Spleen (tissue), 11 donors: ENCODE measurements around the gene PRODH2. TPM values are rescaled to one million over a fixed set of nuclear protein-coding genes. Genes with fewer than 3 reads are reported as not detected.
"Not testable (repeated sequence)": the region's sequence is repeated elsewhere in the genome, so short reads cannot be mapped to it uniquely, and the experiment has no call there.

Experiments used
- DNase-seq: peaks from one replicate; pipeline ENCODE4 v3.0.0-alpha.2; 2020
- H3K27ac ChIP-seq, 8 donors: fragments of 200-600 bp; sonication (generic) in 7 of 8; 1 replicate in 4 of 8; 2 replicates in 4 of 8; pipeline versions ENCODE4 v1.5.0 to v1.8.0; 2016 to 2021; ENCODE audit warnings: inconsistent platforms in 4 of 8, mild to moderate bottlenecking in 4 of 8, moderate library complexity in 1 of 8
- H3K27me3 ChIP-seq, 7 donors: fragments of 200-600 bp; sonication (generic) in 6 of 7; replicated peaks in 1 of 7; 1 replicate in 4 of 7; 2 replicates in 3 of 7; pipeline versions ENCODE4 v1.5.0 to v1.8.0; 2016 to 2021; ENCODE audit warnings: inconsistent platforms in 3 of 7, mild to moderate bottlenecking in 1 of 7
- H3K36me3 ChIP-seq, 6 donors: fragments of 200-600 bp; sonication (generic) in 5 of 6; 1 replicate in 4 of 6; 2 replicates in 2 of 6; pipeline versions ENCODE4 v1.5.0 to v1.8.0; 2016 to 2021; ENCODE audit warnings: inconsistent platforms in 2 of 6
- H3K4me1 ChIP-seq, 6 donors: fragments of 200-600 bp; sonication (generic) in 5 of 6; 1 replicate in 3 of 6; 2 replicates in 3 of 6; pipeline versions ENCODE4 v1.5.0 to v1.8.0; 2016 to 2021; ENCODE audit warnings: inconsistent platforms in 3 of 6
- H3K4me3 ChIP-seq, 8 donors: fragments of 200-600 bp; sonication (generic) in 7 of 8; 1 replicate in 4 of 8; 2 replicates in 4 of 8; pipeline versions ENCODE4 v1.5.0 to v1.8.0; 2016 to 2021; ENCODE audit warnings: inconsistent platforms in 4 of 8, mild to moderate bottlenecking in 4 of 8, moderate library complexity in 2 of 8
- H3K9me3 ChIP-seq, 8 donors: fragments of 200-600 bp; sonication (generic) in 7 of 8; 1 replicate in 4 of 8; 2 replicates in 4 of 8; pipeline versions ENCODE4 v1.5.0 to v1.8.0; 2016 to 2021; ENCODE audit warnings: inconsistent platforms in 4 of 8
- POLR2A ChIP-seq, 3 donors: fragments of 450-650 bp; IDR thresholded peaks; one replicate each; pipeline ENCODE4 v1.5.1; 2017; ENCODE audit warnings: antibody characterized with exemption in 3 of 3, mild to moderate bottlenecking in 1 of 3
- POLR2AphosphoS5 ChIP-seq, 3 donors: sonication (generic); formaldehyde crosslinking; IDR thresholded peaks; one replicate each; pipeline ENCODE4 v1.5.1; 2017; ENCODE audit warnings: antibody characterized with exemption in 3 of 3
- WGBS, 5 donors: extraction: QIAGEN DNeasy Blood & Tissue Kit in 3 of 5; methylation state at CpG; one replicate each; pipeline versions ENCODE4 v1.1.5 to v1.1.7; 2013 to 2018; 5-methylcytosine and 5-hydroxymethylcytosine counted together
- intact Hi-C: fragments of 100-400 bp; cut with DNase I; formaldehyde crosslinking; loops from one replicate; pipeline ENCODE4 v1.15.0; 2023; ENCODE audit warnings: low total_unique reads
- polyA plus RNA-seq, 3 donors: library from polyadenylated mRNA; stranded (reverse); fragments of 200-250 nt; gene quantifications; one replicate each; pipeline ENCODE4 v1.2.1, GENCODE V29; 2013
- total RNA-seq, 7 donors: library from RNA; depleted of rRNA in 3 of 7; stranded (reverse); fragments of >200 nt in 3 of 7; fragmentation: NEBNext Ultra II Directional in 4 of 7; extraction: Animal tissue kit (Norgen Biotek cat#: 25700) in 4 of 7; gene quantifications; one replicate each; pipeline versions ENCODE4 v1.1.0 to v1.2.1, GENCODE V29; 2016 to 2021
- TF ChIP-seq, protein P1 (sequence below), 11 experiments: fragments of 200-600 bp in 7 of 11; fragments of 450-650 bp in 4 of 11; sonication (generic) in 4 of 11; IDR thresholded peaks in 8 of 11; conservative IDR thresholded peaks in 3 of 11; 1 replicate in 7 of 11; 2 replicates in 4 of 11; pipeline versions ENCODE4 v1.4.0 to v1.8.0; 2016 to 2021; ENCODE audit warnings: antibody characterized with exemption in 11 of 11, inconsistent platforms in 4 of 11, mild to moderate bottlenecking in 1 of 11
- donor health status: healthy with polysubstance abuse.
- donor health status: DM: no; HTN: no; CAD: no; lungs with moderate emphysema.
- donor health status: DM: no; HTN: no; CAD: no.
- donor health status: Bipolar disorder and iron deficiency.
- donor health status: healthy.
- donor health status: DM: no; HTN: no; CAD: no.
- donor health status: DM: yes; HTN: yes; CAD: no.

Gene PRODH2
- total and polyA plus RNA-seq, 10 donors: 0.06 TPM; not detected in 9

GRCh38 chr19:35797663-35798062 is 15.0 kb downstream of the PRODH2 start:
- H3K4me1 ChIP-seq: peaks cover 0 to 10% (median 0%) of the 10 kb centered on the region in 6 donors
- intact Hi-C loops: no loop called here
- TF ChIP-seq POLR2AphosphoS5 (IDR thresholded peaks at IDR 0.05) (no peak), POLR2A (IDR thresholded peaks at IDR 0.05) (no peak)
- TF ChIP-seq, protein P1, sequence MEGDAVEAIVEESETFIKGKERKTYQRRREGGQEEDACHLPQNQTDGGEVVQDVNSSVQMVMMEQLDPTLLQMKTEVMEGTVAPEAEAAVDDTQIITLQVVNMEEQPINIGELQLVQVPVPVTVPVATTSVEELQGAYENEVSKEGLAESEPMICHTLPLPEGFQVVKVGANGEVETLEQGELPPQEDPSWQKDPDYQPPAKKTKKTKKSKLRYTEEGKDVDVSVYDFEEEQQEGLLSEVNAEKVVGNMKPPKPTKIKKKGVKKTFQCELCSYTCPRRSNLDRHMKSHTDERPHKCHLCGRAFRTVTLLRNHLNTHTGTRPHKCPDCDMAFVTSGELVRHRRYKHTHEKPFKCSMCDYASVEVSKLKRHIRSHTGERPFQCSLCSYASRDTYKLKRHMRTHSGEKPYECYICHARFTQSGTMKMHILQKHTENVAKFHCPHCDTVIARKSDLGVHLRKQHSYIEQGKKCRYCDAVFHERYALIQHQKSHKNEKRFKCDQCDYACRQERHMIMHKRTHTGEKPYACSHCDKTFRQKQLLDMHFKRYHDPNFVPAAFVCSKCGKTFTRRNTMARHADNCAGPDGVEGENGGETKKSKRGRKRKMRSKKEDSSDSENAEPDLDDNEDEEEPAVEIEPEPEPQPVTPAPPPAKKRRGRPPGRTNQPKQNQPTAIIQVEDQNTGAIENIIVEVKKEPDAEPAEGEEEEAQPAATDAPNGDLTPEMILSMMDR (IDR thresholded peaks at IDR 0.05 in 8 of 11, conservative IDR thresholded peaks at IDR 0.05 in 3 of 11): no peak
- no peak overlapping the region for H3K27ac ChIP-seq
- peak overlapping the region in 2 of 8 donors; percentile 17 to 52 for H3K4me3 ChIP-seq
- H3K9me3 ChIP-seq: peaks cover 0 to 3% (median 0%) of the 10 kb centered on the region in 8 donors
- H3K27me3 ChIP-seq: peaks cover 0 to 56% (median 10%) of the 10 kb centered on the region in 7 donors
- 3 to 22% (median 11%) methylated on average over 4 to 15 of the region's 15 CpGs for WGBS, 5 donors
- no peak for DNase-seq
- H3K36me3 ChIP-seq: no peaks in the 10 kb centered on the region

DNA sequence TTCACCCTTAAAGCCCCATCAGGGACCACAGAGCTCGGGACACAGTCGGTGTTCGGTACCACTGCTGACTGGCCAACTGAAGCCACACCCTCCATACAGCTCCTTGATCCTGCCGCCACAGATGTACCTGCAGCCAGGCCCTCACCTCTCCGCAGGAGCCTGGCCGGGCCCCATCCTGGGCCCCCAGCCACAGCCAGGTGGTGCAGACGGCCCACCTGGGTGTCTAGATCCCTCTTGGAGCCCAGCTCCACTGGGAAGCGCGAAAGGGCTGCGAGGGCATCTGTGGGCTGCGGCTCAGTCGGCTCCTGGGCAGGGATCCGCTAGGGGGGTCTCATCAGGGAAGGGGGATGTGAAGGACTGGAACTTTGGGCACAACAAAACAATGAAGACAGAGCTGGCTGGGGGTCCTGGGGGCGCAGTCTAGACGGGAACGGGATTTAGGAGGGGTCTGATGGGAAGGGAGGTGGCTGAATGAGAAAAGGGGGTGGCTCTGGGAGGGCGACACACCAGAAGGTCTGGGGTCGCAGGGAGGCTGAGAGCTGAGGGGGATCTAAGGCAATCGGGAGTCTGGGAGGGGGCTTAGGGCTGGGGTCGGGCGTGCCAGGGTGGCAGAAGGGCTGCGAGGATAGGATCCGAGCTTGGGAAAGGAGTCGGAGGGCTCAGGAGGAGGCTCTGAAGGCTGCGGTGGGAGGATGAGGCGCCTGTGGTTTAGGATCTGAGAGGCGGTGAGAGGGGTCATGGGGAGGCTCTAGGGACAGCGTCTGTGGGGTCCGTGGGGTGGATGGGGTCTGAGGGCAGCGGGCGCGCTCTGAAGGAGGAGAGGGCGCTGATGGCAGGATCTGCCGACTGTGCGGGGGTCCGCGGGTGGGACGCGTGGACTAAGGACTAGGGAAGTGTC is 15.8 kb downstream of the PRODH2 start:
- peak overlapping the region in 2 of 8 donors; percentile 17 to 52 for H3K4me3 ChIP-seq
- no peak overlapping the region for H3K27ac ChIP-seq
- H3K4me1 ChIP-seq: peaks cover 0 to 10% (median 0%) of the 10 kb centered on the region in 6 donors
- intact Hi-C loops: no loop called here
- peaks cover 0 to 61% (median 10%) of the 10 kb centered on the region in 7 donors for H3K27me3 ChIP-seq
- TF ChIP-seq POLR2A (IDR thresholded peaks at IDR 0.05) (no peak), POLR2AphosphoS5 (IDR thresholded peaks at IDR 0.05) (no peak)
- TF ChIP-seq, protein P1 (IDR thresholded peaks at IDR 0.05 in 8 of 11, conservative IDR thresholded peaks at IDR 0.05 in 3 of 11): no peak
- 17 to 27% (median 20%) methylated on average over 36 to 39 of the region's 39 CpGs for WGBS, 5 donors
- H3K36me3 ChIP-seq: no peaks in the 10 kb centered on the region
- DNase-seq: no peak
- peaks cover 0 to under 1% (median 0%) of the 10 kb centered on the region in 8 donors for H3K9me3 ChIP-seq

- H3K9me3 ChIP-seq, H3K27ac ChIP-seq, H3K4me3 ChIP-seq, H3K36me3 ChIP-seq, DNase-seq, intact Hi-C loops: not testable (repeated sequence)
- H3K27me3 ChIP-seq: peaks cover 0 to 74% (median 10%) of the 10 kb centered on the region in 7 donors
- WGBS, 5 donors: 84 to 100% (median 89%) methylated on average over 1 of the region's 1 CpG
- H3K4me1 ChIP-seq: peaks cover 0 to 10% (median 0%) of the 10 kb centered on the region in 6 donors
Observed at GRCh38 chr19:35795564-35795963, 17.1 kb downstream of the PRODH2 start.

GRCh38 chr19:35793381-35794165 is 19.1 kb downstream of the PRODH2 start:
- H3K4me1 ChIP-seq: peaks cover 0 to 10% (median 0%) of the 10 kb centered on the region in 6 donors
- intact Hi-C loops: no loop called here
- H3K27ac ChIP-seq: no peak overlapping the region
- TF ChIP-seq POLR2AphosphoS5 (IDR thresholded peaks at IDR 0.05) (no peak), POLR2A (IDR thresholded peaks at IDR 0.05) (no peak)
- TF ChIP-seq, protein P1 (IDR thresholded peaks at IDR 0.05 in 8 of 11, conservative IDR thresholded peaks at IDR 0.05 in 3 of 11): no peak
- peaks cover 0 to 61% (median 10%) of the 10 kb centered on the region in 7 donors for H3K27me3 ChIP-seq
- H3K4me3 ChIP-seq: no peak overlapping the region
- 62 to 73% (median 71%) methylated on average over 7 of the region's 7 CpGs for whole genome bisulfite sequencing, 5 donors
- no peaks in the 10 kb centered on the region for H3K9me3 ChIP-seq
- no peaks in the 10 kb centered on the region for H3K36me3 ChIP-seq
- no peak for DNase-seq
